Smooth muscle cell (in vitro differentiated cells): Measurements from ENCODE around the gene MRPS27. TPM values are rescaled to one million over a fixed set of nuclear protein-coding genes. Genes with fewer than 3 reads are reported as not detected.

Source experiments
- DNase-seq: peaks from one replicate; lab custom pipeline; 2025; ENCODE audit not compliant: unreplicated experiment; lab: John Stamatoyannopoulos, UW
- H2AFZ ChIP-seq: fragments of 200-600 bp; sonication (generic); 2 replicates; pipeline ENCODE4 v1.6.0; 2016; ENCODE audit warnings: antibody characterized with exemption, low read depth, mild to moderate bottlenecking
- H3F3A ChIP-seq: fragments of 200-600 bp; sonication (generic); 2 replicates; pipeline ENCODE4 v1.6.0; 2017; ENCODE audit warnings: antibody characterized with exemption, low read depth
- H3K27ac ChIP-seq: fragments of 200-600 bp; sonication (generic); 2 replicates; pipeline ENCODE4 v1.5.1; 2016; ENCODE audit warnings: low read depth, mild to moderate bottlenecking
- H3K27me3 ChIP-seq: fragments of 200-600 bp; sonication (generic); 2 replicates; pipeline ENCODE4 v1.6.1; 2016; ENCODE audit warnings: low read depth, mild to moderate bottlenecking
- H3K36me3 ChIP-seq: fragments of 200-600 bp; sonication (generic); 2 replicates; pipeline ENCODE4 v1.5.1; 2016; ENCODE audit warnings: low read depth
- H3K4me1 ChIP-seq: fragments of 200-600 bp; sonication (generic); 2 replicates; pipeline ENCODE4 v1.5.1; 2016; ENCODE audit warnings: low read depth
- H3K4me2 ChIP-seq: fragments of 200-600 bp; sonication (generic); 2 replicates; pipeline ENCODE4 v1.6.0; 2016; ENCODE audit warnings: mild to moderate bottlenecking
- H3K4me3 ChIP-seq: fragments of 200-600 bp; sonication (generic); 2 replicates; pipeline ENCODE4 v1.5.1; 2016; ENCODE audit warnings: mild to moderate bottlenecking
- H3K79me2 ChIP-seq: fragments of 200-600 bp; sonication (generic); 2 replicates; pipeline ENCODE4 v1.6.0; 2016; ENCODE audit warnings: low read depth, mild to moderate bottlenecking
- H3K9ac ChIP-seq: fragments of 200-600 bp; sonication (generic); 2 replicates; pipeline ENCODE4 v1.6.0; 2016; ENCODE audit warnings: low read depth
- H3K9me3 ChIP-seq: fragments of 200-600 bp; sonication (generic); replicated peaks from 2 replicates; pipeline ENCODE4 v1.5.1; 2016; ENCODE audit warnings: low read depth
- H4K20me1 ChIP-seq: fragments of 200-600 bp; sonication (generic); 2 replicates; pipeline ENCODE4 v1.6.0; 2016; ENCODE audit warnings: low read depth
- WGBS: methylation state at CpG from one replicate; pipeline ENCODE4 v1.1.7; 2016; ENCODE audit warnings: low lambda C conversion rate; 5-methylcytosine and 5-hydroxymethylcytosine counted together
- polyA plus RNA-seq: library from polyadenylated mRNA; unstranded; fragments of >200 nt; fragmentation: Nextera tagmentation; extraction: Ambion mirVana; gene quantifications from 2 replicates; pipeline ENCODE4 v1.2.1, GENCODE V29; 2016
- total RNA-seq: library from RNA; depleted of rRNA; stranded (reverse); fragments of >200 nt; gene quantifications from 2 replicates; pipeline ENCODE4 v1.2.3, GENCODE V29; 2014
- TF ChIP-seq, protein P1 (sequence below): fragments of 200-600 bp; sonication (generic); IDR thresholded peaks from 2 replicates; pipeline ENCODE4 v1.5.1; 2017; ENCODE audit warnings: borderline replicate concordance, mild to moderate bottlenecking, antibody characterized with exemption; ENCODE audit not compliant: insufficient read depth, poor library complexity, severe bottlenecking

The MRPS27 gene
- total and polyA plus RNA-seq, 2 experiments from 2014 or later, result 36.7 to 38.3 TPM

DNA sequence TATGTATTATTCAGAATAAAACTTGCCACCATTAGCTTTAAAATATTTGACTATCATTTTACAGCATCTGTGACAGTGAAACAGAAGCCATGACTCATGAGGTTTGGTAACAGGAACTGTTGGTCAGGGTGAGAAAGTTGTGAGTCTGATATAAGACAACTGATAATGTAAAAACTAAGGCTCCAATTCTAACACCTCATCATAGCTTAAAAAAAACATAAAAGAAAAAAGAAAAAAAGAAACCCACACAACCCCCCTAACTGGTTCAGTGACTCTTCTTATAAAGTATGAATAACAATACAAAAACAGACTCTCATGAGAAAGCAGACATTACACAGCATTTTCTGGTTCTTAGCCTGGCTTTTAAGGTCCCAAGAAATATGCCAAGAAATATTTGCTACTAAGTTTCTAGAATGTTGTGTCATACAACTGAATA is 85.8 kb downstream of the MRPS27 start:
- peak overlapping the region; percentile 64 for H3K4me2 ChIP-seq
- peaks cover 7% of the 10 kb centered on the region for H4K20me1 ChIP-seq
- TF ChIP-seq, protein P1, sequence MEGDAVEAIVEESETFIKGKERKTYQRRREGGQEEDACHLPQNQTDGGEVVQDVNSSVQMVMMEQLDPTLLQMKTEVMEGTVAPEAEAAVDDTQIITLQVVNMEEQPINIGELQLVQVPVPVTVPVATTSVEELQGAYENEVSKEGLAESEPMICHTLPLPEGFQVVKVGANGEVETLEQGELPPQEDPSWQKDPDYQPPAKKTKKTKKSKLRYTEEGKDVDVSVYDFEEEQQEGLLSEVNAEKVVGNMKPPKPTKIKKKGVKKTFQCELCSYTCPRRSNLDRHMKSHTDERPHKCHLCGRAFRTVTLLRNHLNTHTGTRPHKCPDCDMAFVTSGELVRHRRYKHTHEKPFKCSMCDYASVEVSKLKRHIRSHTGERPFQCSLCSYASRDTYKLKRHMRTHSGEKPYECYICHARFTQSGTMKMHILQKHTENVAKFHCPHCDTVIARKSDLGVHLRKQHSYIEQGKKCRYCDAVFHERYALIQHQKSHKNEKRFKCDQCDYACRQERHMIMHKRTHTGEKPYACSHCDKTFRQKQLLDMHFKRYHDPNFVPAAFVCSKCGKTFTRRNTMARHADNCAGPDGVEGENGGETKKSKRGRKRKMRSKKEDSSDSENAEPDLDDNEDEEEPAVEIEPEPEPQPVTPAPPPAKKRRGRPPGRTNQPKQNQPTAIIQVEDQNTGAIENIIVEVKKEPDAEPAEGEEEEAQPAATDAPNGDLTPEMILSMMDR, result no peak
- H3K4me3 ChIP-seq, result no peak overlapping the region
- H2AFZ ChIP-seq, result no peak overlapping the region
- no peaks in the 10 kb centered on the region for H3K9me3 ChIP-seq
- no peaks in the 10 kb centered on the region for H3K36me3 ChIP-seq
- H3K4me1 ChIP-seq, result peaks cover 55% of the 10 kb centered on the region
- H3K79me2 ChIP-seq, result no peaks in the 10 kb centered on the region
- H3K27me3 ChIP-seq, result no peaks in the 10 kb centered on the region
- no peak for DNase-seq
- H3F3A ChIP-seq, result peaks cover 34% of the 10 kb centered on the region
- H3K27ac ChIP-seq, result peak overlapping the region; percentile 78
- peak overlapping the region; percentile 26 for H3K9ac ChIP-seq

DNA sequence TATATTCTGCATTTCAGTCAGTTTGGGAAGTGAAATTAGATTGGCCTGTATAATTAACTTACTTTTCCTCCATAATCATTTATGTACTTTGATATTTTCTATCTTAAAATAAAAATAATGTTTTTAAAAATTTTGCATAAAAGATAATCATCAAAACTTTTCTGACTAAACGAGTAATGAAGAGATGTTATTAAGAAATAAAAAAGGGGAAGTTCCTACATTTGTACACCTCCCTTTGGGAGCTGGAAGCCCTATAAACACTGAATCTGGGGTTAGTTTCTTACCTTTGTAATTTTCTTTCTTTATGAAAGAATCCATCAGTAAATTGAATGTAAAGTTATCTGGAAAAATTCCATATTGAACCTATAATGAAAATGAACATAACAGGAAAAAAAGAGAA is 86.2 kb downstream of the MRPS27 start:
- H3F3A ChIP-seq, result peaks cover 34% of the 10 kb centered on the region
- H3K27ac ChIP-seq, result peak overlapping the region; percentile 78
- peak overlapping the region; percentile 64 for H3K4me2 ChIP-seq

DNA sequence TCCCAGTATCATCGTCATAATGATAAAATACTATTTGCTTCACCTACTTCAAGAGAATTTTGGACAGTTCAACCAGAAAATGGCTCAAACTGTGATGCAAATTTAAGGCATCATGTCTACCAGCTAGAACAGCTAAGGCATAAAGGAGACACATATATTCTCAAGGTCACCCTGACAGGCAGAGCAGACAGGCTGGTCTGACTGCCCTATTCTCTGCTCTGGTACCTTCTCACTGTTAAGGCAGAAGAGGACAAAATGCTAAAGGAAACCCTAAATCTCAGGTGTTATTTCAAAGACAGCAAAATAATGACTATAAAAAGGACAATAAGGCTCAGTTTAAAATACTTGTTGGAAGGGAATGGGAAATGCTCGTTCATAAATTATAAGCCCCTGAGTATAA is 87.2 kb downstream of the MRPS27 start:
- Histone ChIP-seq H3K4me2 (peak overlapping the region; percentile 64), H4K20me1 (peaks cover 7% of the 10 kb centered on the region), H3K4me3 (no peak overlapping the region), H3K9ac (no peak overlapping the region), H2AFZ (no peak overlapping the region), H3K4me1 (peaks cover 41% of the 10 kb centered on the region), H3K79me2 (no peaks in the 10 kb centered on the region), H3K9me3 (no peaks in the 10 kb centered on the region), H3K36me3 (no peaks in the 10 kb centered on the region), H3K27me3 (no peaks in the 10 kb centered on the region), H3K27ac (peak overlapping the region; percentile 78), H3F3A (peaks cover 34% of the 10 kb centered on the region)
- TF ChIP-seq, protein P1, result no peak
- 60% methylated on average over 2 of the region's 2 CpGs for WGBS
- no peak for DNase-seq

More for the DNA sequence above, 86.2 kb downstream of the MRPS27 start:
- TF ChIP-seq, protein P1, result no peak
- Histone ChIP-seq H4K20me1 (peaks cover 7% of the 10 kb centered on the region), H3K4me1 (peaks cover 51% of the 10 kb centered on the region), H3K79me2 (no peaks in the 10 kb centered on the region), H3K9me3 (no peaks in the 10 kb centered on the region), H3K36me3 (no peaks in the 10 kb centered on the region), H3K27me3 (no peaks in the 10 kb centered on the region), H3K9ac (no peak overlapping the region), H3K4me3 (no peak overlapping the region), H2AFZ (no peak overlapping the region)
- no peak for DNase-seq
- WGBS, result 89% methylated on average over 1 of the region's 1 CpG

DNA sequence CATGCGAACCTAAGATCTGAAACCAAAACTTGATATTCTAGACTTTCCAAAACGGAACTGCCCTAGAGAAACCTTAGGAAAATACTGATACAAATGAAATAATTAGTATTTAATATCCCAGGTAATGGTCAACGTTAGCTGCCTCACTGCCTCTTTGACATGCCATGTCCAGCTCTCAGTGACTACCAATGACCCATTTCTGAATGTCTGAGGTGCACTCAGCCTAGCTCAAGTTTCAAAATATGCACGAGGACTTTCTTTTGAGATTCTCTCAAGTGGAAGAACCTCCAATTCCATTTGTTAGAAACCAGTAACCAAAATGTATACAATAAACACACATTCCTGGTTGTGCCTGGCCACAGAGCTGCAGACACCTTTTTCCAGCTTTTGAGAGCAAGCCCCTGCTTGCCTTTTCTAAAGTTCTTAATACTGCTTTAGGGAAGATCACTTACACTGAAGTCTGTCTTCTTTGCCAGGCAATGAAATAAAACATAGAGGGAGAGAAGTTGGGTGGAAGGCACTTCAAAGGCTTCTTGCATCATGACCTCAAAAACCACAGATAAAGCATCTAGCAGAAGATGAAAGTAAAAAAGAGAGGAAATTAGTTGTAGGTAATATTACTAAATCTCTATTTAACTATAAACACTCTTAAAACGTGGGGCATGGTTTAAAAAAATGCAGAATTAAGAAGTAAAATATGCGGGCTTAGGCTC is 87.9 kb downstream of the MRPS27 start:
- DNase-seq, result no peak
- no peaks in the 10 kb centered on the region for H3K79me2 ChIP-seq
- H3F3A ChIP-seq, result peaks cover 30% of the 10 kb centered on the region
- H3K9ac ChIP-seq, result no peak overlapping the region
- no peak overlapping the region for H2AFZ ChIP-seq
- H3K4me2 ChIP-seq, result peak overlapping the region; percentile 64
- H4K20me1 ChIP-seq, result peaks cover 7% of the 10 kb centered on the region
- H3K27ac ChIP-seq, result peak overlapping the region; percentile 78
- H3K4me1 ChIP-seq, result peaks cover 34% of the 10 kb centered on the region
- TF ChIP-seq, protein P1, result no peak
- no peaks in the 10 kb centered on the region for H3K36me3 ChIP-seq
- H3K27me3 ChIP-seq, result no peaks in the 10 kb centered on the region
- no peaks in the 10 kb centered on the region for H3K9me3 ChIP-seq
- 48% methylated on average over 6 of the region's 6 CpGs for WGBS
- no peak overlapping the region for H3K4me3 ChIP-seq
